Measurements from ENCODE around the gene ZNF592. TPM values are rescaled to one million over a fixed set of nuclear protein-coding genes. Genes with fewer than 3 reads are reported as not detected.

ZNF592 gene
- total and polyA plus RNA-seq, 7 donors = 13.1 to 43.3 (median 33.8) TPM

- Histone ChIP-seq H3K27me3 (ENCODE audit: insufficient read depth in 3 of 3, low read length in 2 of 3) (no peaks in the 10 kb centered on the region), H3K9me3 (no peaks in the 10 kb centered on the region), H3K36me3 (ENCODE audit: insufficient read depth in 1 of 2, low read depth in 1 of 2) (peaks cover 8 to 41% of the 10 kb centered on the region in 2 donors), H3K4me1 (peaks cover 98% of the 10 kb centered on the region), H3K4me3 (peak overlapping the region; percentile 5), H3K27ac (peak overlapping the region; percentile 99)
- no peak for TF ChIP-seq CTCF (IDR thresholded peaks at IDR 0.05)
- peak; percentile 38 to 58 (median 48) for ATAC-seq
- no peak for DNase-seq
- WGBS, 3 donors = 39 to 48% (median 41%) methylated on average over 4 of the region's 4 CpGs
- intact Hi-C loops (cut with DNase I) = no loop called here
These were observed 85.2 kb downstream of the ZNF592 start for GRCh38 chr15:84833447-84834228.

GRCh38 chr15:84834229-84834955 is 86.0 kb downstream of the ZNF592 start:
- DNase-seq = no peak

GRCh38 chr15:84834969-84835368 is 86.6 kb downstream of the ZNF592 start:
- intact Hi-C loops (cut with DNase I) = no loop called here
- WGBS, 3 donors = 40 to 45% (median 42%) methylated on average over 5 of the region's 5 CpGs
- H3K36me3 ChIP-seq (ENCODE audit: insufficient read depth in 1 of 2, low read depth in 1 of 2) = peaks cover 8 to 34% of the 10 kb centered on the region in 2 donors

More at GRCh38 chr15:84834229-84834955, 86.0 kb downstream of the ZNF592 start:
- intact Hi-C loops (cut with DNase I) = no loop called here
- 24 to 38% (median 28%) methylated on average over 4 of the region's 4 CpGs for WGBS, 3 donors
- no peak for TF ChIP-seq CTCF (IDR thresholded peaks at IDR 0.05)
- ATAC-seq = peak; percentile 15 to 44 (median 28)
- H3K36me3 ChIP-seq (ENCODE audit: insufficient read depth in 1 of 2, low read depth in 1 of 2) = peaks cover 8 to 40% of the 10 kb centered on the region in 2 donors
- H3K27me3 ChIP-seq (ENCODE audit: insufficient read depth in 3 of 3, low read length in 2 of 3) = no peaks in the 10 kb centered on the region
- H3K9me3 ChIP-seq = no peaks in the 10 kb centered on the region
- peaks cover 95% of the 10 kb centered on the region for H3K4me1 ChIP-seq
- peak overlapping the region; percentile 99 for H3K27ac ChIP-seq
- H3K4me3 ChIP-seq = no peak overlapping the region

GRCh38 chr15:84835661-84836337 is 87.4 kb downstream of the ZNF592 start:
- H3K4me3 ChIP-seq = peak overlapping the region; percentile 31
- no peaks in the 10 kb centered on the region for H3K9me3 ChIP-seq
- peak; percentile 14 to 52 (median 24) for ATAC-seq
- H3K27ac ChIP-seq = peak overlapping the region; percentile 99
- no peak for DNase-seq
- intact Hi-C loops (cut with DNase I) = no loop called here
- peaks cover 4 to 26% of the 10 kb centered on the region in 2 donors for H3K36me3 ChIP-seq (ENCODE audit: insufficient read depth in 1 of 2, low read depth in 1 of 2)
- H3K27me3 ChIP-seq (ENCODE audit: insufficient read depth in 3 of 3, low read length in 2 of 3) = no peaks in the 10 kb centered on the region
- no peak for TF ChIP-seq CTCF (IDR thresholded peaks at IDR 0.05)
- WGBS, 3 donors = 38 to 52% (median 44%) methylated on average over 5 of the region's 5 CpGs
- peaks cover 94% of the 10 kb centered on the region for H3K4me1 ChIP-seq

More at GRCh38 chr15:84834969-84835368, 86.6 kb downstream of the ZNF592 start:
- H3K27me3 ChIP-seq (ENCODE audit: insufficient read depth in 3 of 3, low read length in 2 of 3) = no peaks in the 10 kb centered on the region
- H3K4me1 ChIP-seq = peaks cover 95% of the 10 kb centered on the region
- peak; percentile 54 to 87 for DNase-seq
- peak overlapping the region; percentile 31 for H3K4me3 ChIP-seq
- no peak for TF ChIP-seq CTCF (IDR thresholded peaks at IDR 0.05)
- no peaks in the 10 kb centered on the region for H3K9me3 ChIP-seq
- H3K27ac ChIP-seq = peak overlapping the region; percentile 99
- peak; percentile 67 to 74 (median 72) for ATAC-seq
